HEK293 (cell line): ENCODE results near the gene C6orf118.

Experiments
- CTCF ChIA-PET: fragments of 350-600 bp; formaldehyde crosslinking; extraction: SDS; loops from one replicate; lab custom pipeline; 2021; ENCODE audit warnings: antibody characterized with exemption; lab: Yijun Ruan, JAX
- POLR2A ChIA-PET: fragments of 300-600 bp; formaldehyde crosslinking; extraction: SDS; loops from one replicate; lab custom pipeline; 2020; ENCODE audit warnings: antibody characterized with exemption, inconsistent platforms; lab: Yijun Ruan, JAX
- H3K27ac ChIP-seq: fragments of 200-500 bp; sonication (Bioruptor generic); 2 replicates; pipeline ENCODE4 v1.5.1; 2014; ENCODE audit warnings: low read depth, low read length, control low read depth, inconsistent platforms; ENCODE audit errors: extremely low read depth
- H3K36me3 ChIP-seq, 2 experiments: fragments of 200-500 bp in 1 of 2; sonication (Bioruptor generic) in 1 of 2; 1 replicate in 1 of 2; 2 replicates in 1 of 2; pipeline ENCODE4 v1.5.1; 2014 to 2017; ENCODE audit warnings: inconsistent platforms in 2 of 2, low read length in 2 of 2; ENCODE audit not compliant: control insufficient read depth in 2 of 2, insufficient read depth in 1 of 2
- H3K4me1 ChIP-seq: fragments of 200-500 bp; sonication (Bioruptor generic); 2 replicates; pipeline ENCODE4 v1.5.1; 2014; ENCODE audit warnings: mild to moderate bottlenecking, low read length, inconsistent platforms; ENCODE audit not compliant: control insufficient read depth, insufficient read depth
- H3K4me3 ChIP-seq: 2 replicates; pipeline ENCODE4 v1.5.1; 2011; ENCODE audit warnings: low read depth, mild to moderate bottlenecking, control low read depth, low read length, moderate library complexity
- H3K9me3 ChIP-seq: fragments of 200-500 bp; sonication (Bioruptor generic); 2 replicates; pipeline ENCODE4 v1.5.1; 2014; ENCODE audit warnings: low read depth, low read length, inconsistent platforms; ENCODE audit not compliant: control insufficient read depth, insufficient read depth
- GFI1B ChIP-seq: fragments of 450-650 bp; formaldehyde crosslinking; IDR thresholded peaks from 2 replicates; pipeline ENCODE4 v1.5.1; 2016; ENCODE audit warnings: missing biosample characterization, missing genetic modification characterization
- GLI4 ChIP-seq: fragments of 450-650 bp; formaldehyde crosslinking; IDR thresholded peaks from 2 replicates; pipeline ENCODE4 v1.5.1; 2016; ENCODE audit warnings: missing biosample characterization, missing genetic modification characterization
- GLIS1 ChIP-seq: fragments of 450-650 bp; formaldehyde crosslinking; IDR thresholded peaks from 2 replicates; pipeline ENCODE4 v1.5.1; 2016; ENCODE audit warnings: missing biosample characterization, missing genetic modification characterization
- GLIS2 ChIP-seq: fragments of 450-650 bp; formaldehyde crosslinking; IDR thresholded peaks from 2 replicates; pipeline ENCODE4 v1.5.1; 2016; ENCODE audit warnings: missing biosample characterization, missing genetic modification characterization
- HOXC10 ChIP-seq: sonication (generic); formaldehyde crosslinking; IDR thresholded peaks from 2 replicates; pipeline ENCODE4 v1.8.1; 2023; ENCODE audit warnings: mild to moderate bottlenecking, missing genetic modification reagents
- KLF1 ChIP-seq: fragments of 450-650 bp; formaldehyde crosslinking; IDR thresholded peaks from 2 replicates; pipeline ENCODE4 v1.5.1; 2016; ENCODE audit warnings: missing biosample characterization, missing genetic modification characterization
- OSR2 ChIP-seq: fragments of 450-650 bp; formaldehyde crosslinking; IDR thresholded peaks from 2 replicates; pipeline ENCODE4 v1.5.1; 2016; ENCODE audit warnings: missing biosample characterization, missing genetic modification characterization
- OVOL3 ChIP-seq: fragments of 450-650 bp; formaldehyde crosslinking; IDR thresholded peaks from 2 replicates; pipeline ENCODE4 v1.5.1; 2016; ENCODE audit warnings: missing biosample characterization, missing genetic modification characterization
- RBAK ChIP-seq: fragments of 450-650 bp; formaldehyde crosslinking; IDR thresholded peaks from 2 replicates; pipeline ENCODE4 v1.5.1; 2016; ENCODE audit warnings: missing biosample characterization, missing genetic modification characterization
- SP2 ChIP-seq: fragments of 450-650 bp; formaldehyde crosslinking; IDR thresholded peaks from 2 replicates; pipeline ENCODE4 v1.5.1; 2016; ENCODE audit warnings: missing biosample characterization, missing genetic modification characterization
- TRIM28 ChIP-seq: IDR thresholded peaks from 2 replicates; pipeline ENCODE4 v1.6.1; 2011; ENCODE audit warnings: low read length, control low read depth, borderline replicate concordance
- ZBTB21 ChIP-seq: fragments of 450-650 bp; formaldehyde crosslinking; IDR thresholded peaks from 2 replicates; pipeline ENCODE4 v1.5.1; 2017; ENCODE audit warnings: missing biosample characterization, missing genetic modification characterization
- ZFP3 ChIP-seq: fragments of 450-650 bp; formaldehyde crosslinking; IDR thresholded peaks from 2 replicates; pipeline ENCODE4 v1.5.1; 2016; ENCODE audit warnings: low read depth, missing biosample characterization, missing genetic modification characterization
- ZNF114 ChIP-seq: fragments of 450-650 bp; formaldehyde crosslinking; IDR thresholded peaks from 2 replicates; pipeline ENCODE4 v1.5.0; 2017; ENCODE audit warnings: missing biosample characterization, missing genetic modification characterization
- ZNF132 ChIP-seq: fragments of 450-650 bp; formaldehyde crosslinking; IDR thresholded peaks from 2 replicates; pipeline ENCODE4 v1.5.1; 2017; ENCODE audit warnings: missing biosample characterization, missing genetic modification characterization, borderline replicate concordance
- ZNF214 ChIP-seq: fragments of 450-650 bp; formaldehyde crosslinking; IDR thresholded peaks from 2 replicates; pipeline ENCODE4 v1.5.1; 2017; ENCODE audit warnings: missing biosample characterization, mild to moderate bottlenecking, missing genetic modification characterization, borderline replicate concordance
- ZNF423 ChIP-seq: fragments of 450-650 bp; formaldehyde crosslinking; IDR thresholded peaks from 2 replicates; pipeline ENCODE4 v1.5.1; 2016; ENCODE audit warnings: missing biosample characterization, missing genetic modification characterization
- ZNF514 ChIP-seq: fragments of 450-650 bp; formaldehyde crosslinking; IDR thresholded peaks from 2 replicates; pipeline ENCODE4 v1.5.1; 2016; ENCODE audit warnings: missing biosample characterization, missing genetic modification characterization
- ZNF610 ChIP-seq: fragments of 450-650 bp; formaldehyde crosslinking; IDR thresholded peaks from 2 replicates; pipeline ENCODE4 v1.5.1; 2016; ENCODE audit warnings: missing biosample characterization, missing genetic modification characterization, borderline replicate concordance
- ZNF624 ChIP-seq: fragments of 450-650 bp; formaldehyde crosslinking; IDR thresholded peaks from 2 replicates; pipeline ENCODE4 v1.5.1; 2017; ENCODE audit warnings: missing biosample characterization, missing genetic modification characterization
- ZNF626 ChIP-seq: fragments of 450-650 bp; sonication (Bioruptor Pico); formaldehyde crosslinking; IDR thresholded peaks from 2 replicates; pipeline ENCODE4 v1.5.1; 2018; ENCODE audit warnings: missing biosample characterization, missing genetic modification characterization, inconsistent platforms
- ZNF670 ChIP-seq: fragments of 450-650 bp; formaldehyde crosslinking; IDR thresholded peaks from 2 replicates; pipeline ENCODE4 v1.5.1; 2016; ENCODE audit warnings: missing biosample characterization, missing genetic modification characterization, low read depth
- ZNF776 ChIP-seq: fragments of 450-650 bp; formaldehyde crosslinking; IDR thresholded peaks from 2 replicates; pipeline ENCODE4 v1.5.0; 2017; ENCODE audit warnings: missing biosample characterization, missing genetic modification characterization, borderline replicate concordance
- TF ChIP-seq, protein P1 (sequence below): fragments of 450-650 bp; formaldehyde crosslinking; IDR thresholded peaks from 2 replicates; pipeline ENCODE4 v1.5.1; 2017; ENCODE audit warnings: missing biosample characterization, missing genetic modification characterization
- TF ChIP-seq, protein P2 (sequence below): fragments of 450-650 bp; formaldehyde crosslinking; IDR thresholded peaks from 2 replicates; pipeline ENCODE4 v1.5.1; 2017; ENCODE audit warnings: missing biosample characterization, missing genetic modification characterization
- TF ChIP-seq, protein P3 (sequence below): fragments of 450-650 bp; formaldehyde crosslinking; IDR thresholded peaks from 2 replicates; pipeline ENCODE4 v1.5.1; 2016; ENCODE audit warnings: missing biosample characterization, missing genetic modification characterization
- TF ChIP-seq, protein P4 (sequence below): fragments of 450-650 bp; formaldehyde crosslinking; IDR thresholded peaks from 2 replicates; pipeline ENCODE4 v1.5.0; 2017; ENCODE audit warnings: missing biosample characterization, missing genetic modification characterization, borderline replicate concordance
- TF ChIP-seq, protein P5 (sequence below): fragments of 450-650 bp; formaldehyde crosslinking; IDR thresholded peaks from 2 replicates; pipeline ENCODE4 v1.5.1; 2016; ENCODE audit warnings: missing biosample characterization, missing genetic modification characterization

C6orf118 gene

DNA sequence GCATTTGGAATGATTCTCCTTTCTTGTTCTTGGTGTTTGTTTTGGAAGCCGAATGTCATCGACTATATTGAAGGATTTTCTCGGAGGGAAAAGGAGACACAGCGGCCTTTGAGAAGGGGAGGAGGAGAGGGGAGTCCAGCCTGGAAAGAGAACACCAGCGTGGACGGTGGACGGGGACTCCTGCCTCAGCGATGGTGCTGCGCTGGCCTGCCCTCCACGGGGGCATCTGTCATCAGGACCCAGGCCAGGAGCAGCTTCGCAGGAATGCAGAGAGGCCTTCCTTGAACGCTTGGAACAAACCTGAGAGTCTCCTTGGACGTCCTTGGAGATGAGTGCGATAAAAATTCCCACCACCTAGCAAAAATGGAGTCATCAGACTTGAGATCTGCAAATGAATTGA lies 8.3 kb upstream of the C6orf118 start:
- Histone ChIP-seq H3K4me3 (no peak overlapping the region), H3K27ac (no peak overlapping the region), H3K36me3 (no peaks in the 10 kb centered on the region), H3K4me1 (no peaks in the 10 kb centered on the region), H3K9me3 (no peaks in the 10 kb centered on the region)
- ChIA-PET POLR2A (no interaction called here), CTCF (no interaction called here)
- TF ChIP-seq HOXC10 (CRISPR knock-in tag) (no peak), GFI1B (tag by site-specific recombination) (no peak), TRIM28 (no peak), ZNF610 (no peak), GLIS2 (no peak), RBAK (no peak), GLI4 (tag by site-specific recombination) (no peak), ZNF776 (tag by site-specific recombination) (no peak), ZNF423 (tag by site-specific recombination) (no peak), ZNF624 (no peak), GLIS1 (tag by site-specific recombination) (no peak), ZNF514 (tag by site-specific recombination) (no peak), KLF1 (tag by site-specific recombination) (no peak), ZNF114 (tag by site-specific recombination) (no peak), ZNF670 (tag by site-specific recombination) (no peak)
- TF ChIP-seq, protein P1, sequence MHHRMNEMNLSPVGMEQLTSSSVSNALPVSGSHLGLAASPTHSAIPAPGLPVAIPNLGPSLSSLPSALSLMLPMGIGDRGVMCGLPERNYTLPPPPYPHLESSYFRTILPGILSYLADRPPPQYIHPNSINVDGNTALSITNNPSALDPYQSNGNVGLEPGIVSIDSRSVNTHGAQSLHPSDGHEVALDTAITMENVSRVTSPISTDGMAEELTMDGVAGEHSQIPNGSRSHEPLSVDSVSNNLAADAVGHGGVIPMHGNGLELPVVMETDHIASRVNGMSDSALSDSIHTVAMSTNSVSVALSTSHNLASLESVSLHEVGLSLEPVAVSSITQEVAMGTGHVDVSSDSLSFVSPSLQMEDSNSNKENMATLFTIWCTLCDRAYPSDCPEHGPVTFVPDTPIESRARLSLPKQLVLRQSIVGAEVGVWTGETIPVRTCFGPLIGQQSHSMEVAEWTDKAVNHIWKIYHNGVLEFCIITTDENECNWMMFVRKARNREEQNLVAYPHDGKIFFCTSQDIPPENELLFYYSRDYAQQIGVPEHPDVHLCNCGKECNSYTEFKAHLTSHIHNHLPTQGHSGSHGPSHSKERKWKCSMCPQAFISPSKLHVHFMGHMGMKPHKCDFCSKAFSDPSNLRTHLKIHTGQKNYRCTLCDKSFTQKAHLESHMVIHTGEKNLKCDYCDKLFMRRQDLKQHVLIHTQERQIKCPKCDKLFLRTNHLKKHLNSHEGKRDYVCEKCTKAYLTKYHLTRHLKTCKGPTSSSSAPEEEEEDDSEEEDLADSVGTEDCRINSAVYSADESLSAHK (tag by site-specific recombination), result no peak
- TF ChIP-seq, protein P2, sequence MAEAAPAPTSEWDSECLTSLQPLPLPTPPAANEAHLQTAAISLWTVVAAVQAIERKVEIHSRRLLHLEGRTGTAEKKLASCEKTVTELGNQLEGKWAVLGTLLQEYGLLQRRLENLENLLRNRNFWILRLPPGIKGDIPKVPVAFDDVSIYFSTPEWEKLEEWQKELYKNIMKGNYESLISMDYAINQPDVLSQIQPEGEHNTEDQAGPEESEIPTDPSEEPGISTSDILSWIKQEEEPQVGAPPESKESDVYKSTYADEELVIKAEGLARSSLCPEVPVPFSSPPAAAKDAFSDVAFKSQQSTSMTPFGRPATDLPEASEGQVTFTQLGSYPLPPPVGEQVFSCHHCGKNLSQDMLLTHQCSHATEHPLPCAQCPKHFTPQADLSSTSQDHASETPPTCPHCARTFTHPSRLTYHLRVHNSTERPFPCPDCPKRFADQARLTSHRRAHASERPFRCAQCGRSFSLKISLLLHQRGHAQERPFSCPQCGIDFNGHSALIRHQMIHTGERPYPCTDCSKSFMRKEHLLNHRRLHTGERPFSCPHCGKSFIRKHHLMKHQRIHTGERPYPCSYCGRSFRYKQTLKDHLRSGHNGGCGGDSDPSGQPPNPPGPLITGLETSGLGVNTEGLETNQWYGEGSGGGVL, result no peak
- TF ChIP-seq, protein P3, sequence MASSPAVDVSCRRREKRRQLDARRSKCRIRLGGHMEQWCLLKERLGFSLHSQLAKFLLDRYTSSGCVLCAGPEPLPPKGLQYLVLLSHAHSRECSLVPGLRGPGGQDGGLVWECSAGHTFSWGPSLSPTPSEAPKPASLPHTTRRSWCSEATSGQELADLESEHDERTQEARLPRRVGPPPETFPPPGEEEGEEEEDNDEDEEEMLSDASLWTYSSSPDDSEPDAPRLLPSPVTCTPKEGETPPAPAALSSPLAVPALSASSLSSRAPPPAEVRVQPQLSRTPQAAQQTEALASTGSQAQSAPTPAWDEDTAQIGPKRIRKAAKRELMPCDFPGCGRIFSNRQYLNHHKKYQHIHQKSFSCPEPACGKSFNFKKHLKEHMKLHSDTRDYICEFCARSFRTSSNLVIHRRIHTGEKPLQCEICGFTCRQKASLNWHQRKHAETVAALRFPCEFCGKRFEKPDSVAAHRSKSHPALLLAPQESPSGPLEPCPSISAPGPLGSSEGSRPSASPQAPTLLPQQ, result no peak

DNA sequence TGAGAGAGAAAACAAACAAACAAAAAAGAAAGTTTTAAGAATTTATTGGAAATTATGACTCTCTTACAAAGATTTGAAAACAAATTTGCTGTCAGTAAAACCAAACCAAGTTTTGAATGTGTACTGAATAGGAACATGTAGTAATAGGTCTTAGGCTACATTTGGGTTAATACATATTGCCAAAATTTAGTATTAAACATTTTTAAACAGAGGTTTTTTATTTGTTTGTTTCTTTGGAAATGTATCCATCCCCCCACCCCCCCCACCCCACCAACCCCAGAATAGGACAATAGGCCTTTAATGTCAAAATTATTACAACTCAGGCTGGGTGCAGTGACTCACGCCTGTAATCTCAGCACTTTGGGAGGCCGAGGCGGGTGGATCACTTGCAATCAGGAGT lies 2.5 kb downstream of the C6orf118 start:
- Histone ChIP-seq H3K9me3 (no peaks in the 10 kb centered on the region), H3K36me3 (no peaks in the 10 kb centered on the region), H3K4me1 (peaks cover 3% of the 10 kb centered on the region; the same call in 1 of the 2 replicates), H3K4me3 (no peak overlapping the region), H3K27ac (no peak overlapping the region)
- ChIA-PET CTCF (interaction anchor here (0.6 kb wide), 1 partner anchor 14 kb away, joined by 3 read pairs; no protein-coding TSS in a partner anchor), POLR2A (no interaction called here)
- TF ChIP-seq, protein P4, sequence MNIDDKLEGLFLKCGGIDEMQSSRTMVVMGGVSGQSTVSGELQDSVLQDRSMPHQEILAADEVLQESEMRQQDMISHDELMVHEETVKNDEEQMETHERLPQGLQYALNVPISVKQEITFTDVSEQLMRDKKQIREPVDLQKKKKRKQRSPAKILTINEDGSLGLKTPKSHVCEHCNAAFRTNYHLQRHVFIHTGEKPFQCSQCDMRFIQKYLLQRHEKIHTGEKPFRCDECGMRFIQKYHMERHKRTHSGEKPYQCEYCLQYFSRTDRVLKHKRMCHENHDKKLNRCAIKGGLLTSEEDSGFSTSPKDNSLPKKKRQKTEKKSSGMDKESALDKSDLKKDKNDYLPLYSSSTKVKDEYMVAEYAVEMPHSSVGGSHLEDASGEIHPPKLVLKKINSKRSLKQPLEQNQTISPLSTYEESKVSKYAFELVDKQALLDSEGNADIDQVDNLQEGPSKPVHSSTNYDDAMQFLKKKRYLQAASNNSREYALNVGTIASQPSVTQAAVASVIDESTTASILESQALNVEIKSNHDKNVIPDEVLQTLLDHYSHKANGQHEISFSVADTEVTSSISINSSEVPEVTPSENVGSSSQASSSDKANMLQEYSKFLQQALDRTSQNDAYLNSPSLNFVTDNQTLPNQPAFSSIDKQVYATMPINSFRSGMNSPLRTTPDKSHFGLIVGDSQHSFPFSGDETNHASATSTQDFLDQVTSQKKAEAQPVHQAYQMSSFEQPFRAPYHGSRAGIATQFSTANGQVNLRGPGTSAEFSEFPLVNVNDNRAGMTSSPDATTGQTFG, result no peak
- TF ChIP-seq ZNF214 (tag by site-specific recombination), result no peak
- no peak for TF ChIP-seq OVOL3 (tag by site-specific recombination)
- TF ChIP-seq ZNF626, result no peak
- no peak for TF ChIP-seq KLF1 (tag by site-specific recombination)
- no peak for TF ChIP-seq OSR2 (tag by site-specific recombination)
- TF ChIP-seq ZBTB21 (tag by site-specific recombination), result no peak
- TF ChIP-seq, protein P5, sequence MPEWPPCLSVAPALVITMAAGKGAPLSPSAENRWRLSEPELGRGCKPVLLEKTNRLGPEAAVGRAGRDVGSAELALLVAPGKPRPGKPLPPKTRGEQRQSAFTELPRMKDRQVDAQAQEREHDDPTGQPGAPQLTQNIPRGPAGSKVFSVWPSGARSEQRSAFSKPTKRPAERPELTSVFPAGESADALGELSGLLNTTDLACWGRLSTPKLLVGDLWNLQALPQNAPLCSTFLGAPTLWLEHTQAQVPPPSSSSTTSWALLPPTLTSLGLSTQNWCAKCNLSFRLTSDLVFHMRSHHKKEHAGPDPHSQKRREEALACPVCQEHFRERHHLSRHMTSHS (tag by site-specific recombination), result no peak
- TF ChIP-seq SP2 (tag by site-specific recombination), result no peak
- TF ChIP-seq ZNF132, result no peak
- TF ChIP-seq ZFP3 (tag by site-specific recombination), result no peak
